Activated naive CD4-positive, alpha-beta T cell treated with anti-CD3 and anti-CD28 coated beads, Interleukin-2, amount 10 ng/mL, durations not matched to agents 7 days and 5 days (primary cell): Measurements from ENCODE around the gene TTL.
"Not testable (repeated sequence)": the region's sequence is repeated elsewhere in the genome, so short reads cannot be mapped to it uniquely, and the experiment has no call there.

ENCODE experiments used
- CTCF ChIA-PET: fragments of 350-600 bp; sonication (Branson Sonifier 250); formaldehyde crosslinking; loops from one replicate; lab custom pipeline; 2021; ENCODE audit warnings: antibody characterized with exemption; lab: Charles Lee
- DNase-seq: peaks from one replicate; pipeline ENCODE4 v3.0.0-alpha.2; 2020
- H3K27ac Mint-ChIP-seq: one replicate; pipeline ENCODE4 v1.8.0; 2021; ENCODE audit warnings: mild to moderate bottlenecking, moderate library complexity, mixed read lengths
- H3K27me3 Mint-ChIP-seq: one replicate; pipeline ENCODE4 v1.8.0; 2021; ENCODE audit warnings: mild to moderate bottlenecking, mixed read lengths
- H3K36me3 Mint-ChIP-seq: one replicate; pipeline ENCODE4 v1.8.0; 2021; ENCODE audit warnings: mixed read lengths
- H3K4me1 Mint-ChIP-seq: one replicate; pipeline ENCODE4 v1.8.0; 2021; ENCODE audit warnings: mixed read lengths
- H3K4me3 Mint-ChIP-seq: one replicate; pipeline ENCODE4 v1.8.0; 2021; ENCODE audit warnings: mild to moderate bottlenecking, moderate library complexity, mixed read lengths
- H3K9me3 Mint-ChIP-seq: one replicate; pipeline ENCODE4 v1.8.0; 2021; ENCODE audit warnings: mixed read lengths

The TTL gene

DNA sequence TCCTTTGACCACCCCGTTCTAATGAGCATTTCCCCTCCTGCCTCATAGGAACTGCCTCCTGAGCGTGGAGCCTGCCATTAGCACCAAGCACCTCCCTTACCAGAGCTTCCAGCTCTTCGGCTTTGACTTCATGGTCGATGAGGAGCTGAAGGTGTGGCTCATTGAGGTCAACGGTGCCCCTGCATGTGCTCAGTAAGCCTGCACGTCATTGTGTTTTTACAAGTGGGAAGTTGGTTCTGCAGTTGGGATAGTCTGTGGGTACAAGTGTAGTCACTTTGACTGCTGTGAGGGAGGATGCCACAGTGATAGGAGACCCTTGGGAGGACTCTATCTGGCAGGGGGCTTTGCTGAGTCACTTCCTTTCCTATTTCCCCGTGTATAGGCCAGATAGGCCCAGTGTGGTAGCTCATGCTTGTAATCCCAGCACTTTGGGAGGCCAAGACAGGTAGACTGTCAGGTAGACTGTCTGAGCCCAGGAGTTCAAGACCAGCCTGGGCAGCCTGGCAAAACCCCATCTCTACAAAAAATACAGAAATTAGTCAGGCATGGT is 38.4 kb downstream of the TTL start:
- no peak overlapping the region for H3K27ac Mint-ChIP-seq
- no peak overlapping the region for H3K4me3 Mint-ChIP-seq
- CTCF ChIA-PET: interaction anchor here (0.7 kb wide), 1 partner anchor 21 kb away, joined by 3 read pairs; no protein-coding TSS in a partner anchor
- peaks cover 51% of the 10 kb centered on the region for H3K36me3 Mint-ChIP-seq
- no peaks in the 10 kb centered on the region for H3K27me3 Mint-ChIP-seq
- H3K4me1 Mint-ChIP-seq: no peaks in the 10 kb centered on the region
- no peaks in the 10 kb centered on the region for H3K9me3 Mint-ChIP-seq
- DNase-seq: no peak

DNA sequence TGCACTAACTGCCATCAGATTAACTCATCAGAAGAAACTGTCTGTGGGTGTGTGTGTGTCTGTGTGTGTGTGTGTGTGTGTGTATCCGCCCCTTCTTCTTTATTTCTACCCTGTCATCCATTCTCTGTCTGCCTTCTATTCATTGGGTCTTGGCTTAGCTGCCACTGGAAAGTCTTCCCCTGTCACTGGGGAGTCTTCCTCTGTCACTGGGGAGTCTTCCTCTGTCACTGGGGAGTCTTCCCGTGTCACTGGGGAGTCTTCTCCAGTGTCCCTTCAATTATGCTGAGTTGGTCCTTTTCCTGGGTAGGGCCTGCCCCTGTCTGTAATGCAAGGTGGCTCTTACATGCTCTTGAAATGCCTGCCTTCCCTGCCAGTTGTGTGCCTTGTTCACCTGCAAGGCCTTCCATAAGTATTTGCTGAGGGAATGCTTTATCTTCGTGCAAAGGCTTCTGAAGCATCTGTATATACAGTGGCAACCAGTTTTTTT is 41.4 kb downstream of the TTL start:
- Mint-ChIP-seq H3K36me3 (peaks cover 56% of the 10 kb centered on the region), H3K9me3 (no peaks in the 10 kb centered on the region), H3K4me1 (no peaks in the 10 kb centered on the region), H3K27ac (no peak overlapping the region), H3K27me3 (no peaks in the 10 kb centered on the region), H3K4me3 (no peak overlapping the region)
- no peak for DNase-seq
- CTCF ChIA-PET: no interaction called here

DNA sequence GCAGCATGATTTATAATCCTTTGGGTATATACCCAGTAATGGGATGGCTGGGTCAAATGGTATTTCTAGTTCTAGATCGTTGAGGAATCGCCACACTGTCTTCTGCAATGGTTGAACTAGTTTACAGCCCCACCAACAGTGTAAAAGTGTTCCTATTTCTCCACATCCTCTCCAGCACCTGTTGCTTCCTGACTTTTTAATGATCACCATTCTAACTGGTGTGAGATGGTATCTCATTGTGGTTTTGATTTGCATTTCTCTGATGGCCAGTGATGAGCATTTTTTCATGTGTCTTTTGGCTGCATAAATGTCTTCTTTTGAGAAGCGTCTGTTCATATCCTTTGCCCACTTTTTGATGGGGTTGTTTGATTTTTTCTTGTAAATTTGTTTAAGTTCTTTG is 42.3 kb downstream of the TTL start:
- peaks cover 58% of the 10 kb centered on the region for H3K36me3 Mint-ChIP-seq
- H3K9me3 Mint-ChIP-seq: not testable (repeated sequence)

DNA sequence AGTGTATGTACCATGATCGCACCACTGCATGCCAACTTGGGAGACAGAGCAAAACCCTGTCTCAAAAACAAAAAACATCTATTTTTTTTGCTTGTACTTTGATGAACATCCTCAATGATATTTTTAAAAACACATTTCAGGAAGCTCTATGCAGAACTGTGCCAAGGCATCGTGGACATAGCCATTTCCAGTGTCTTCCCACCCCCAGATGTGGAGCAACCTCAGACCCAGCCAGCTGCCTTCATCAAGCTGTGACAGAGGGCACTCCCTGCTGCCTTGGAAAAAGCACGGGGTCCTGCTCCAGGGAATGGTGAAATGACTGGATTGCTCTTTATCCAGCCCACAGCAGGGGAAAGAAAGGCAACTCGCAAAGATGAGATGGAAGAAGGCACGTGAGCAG is 46.6 kb downstream of the TTL start:
- no peak overlapping the region for H3K4me3 Mint-ChIP-seq
- no peak for DNase-seq
- H3K4me1 Mint-ChIP-seq: no peaks in the 10 kb centered on the region
- H3K27me3 Mint-ChIP-seq: no peaks in the 10 kb centered on the region
- no peak overlapping the region for H3K27ac Mint-ChIP-seq
- H3K36me3 Mint-ChIP-seq: peaks cover 47% of the 10 kb centered on the region
- CTCF ChIA-PET: interaction anchor here (0.5 to 1.8 kb wide), 3 partner anchors 48 to 431 kb away, joined by 3 to 5 read pairs (median 3); no protein-coding TSS in a partner anchor
- no peaks in the 10 kb centered on the region for H3K9me3 Mint-ChIP-seq

More for the DNA sequence above, 42.3 kb downstream of the TTL start:
- H3K27me3 Mint-ChIP-seq, H3K4me3 Mint-ChIP-seq, DNase-seq, H3K27ac Mint-ChIP-seq, H3K4me1 Mint-ChIP-seq, CTCF ChIA-PET: not testable (repeated sequence)

DNA sequence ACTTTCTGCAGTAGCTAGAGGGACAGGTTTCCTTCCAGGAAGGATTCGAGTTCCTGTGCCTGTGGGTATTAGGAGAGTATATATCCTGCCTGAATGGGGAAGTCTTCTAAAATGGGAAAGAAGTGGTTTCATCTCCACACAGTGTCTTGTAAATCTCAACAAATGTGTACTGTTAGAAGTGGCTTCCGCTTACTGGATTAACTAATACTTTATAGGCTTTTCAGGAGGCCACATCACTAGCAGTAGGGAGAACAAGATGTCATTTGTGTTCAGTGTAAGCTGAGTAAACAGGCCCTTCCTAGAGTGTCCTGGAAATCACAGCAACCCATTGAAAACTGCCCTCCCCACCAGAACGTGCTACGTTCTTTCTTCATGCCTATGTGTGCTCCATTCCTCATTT is 47.8 kb downstream of the TTL start:
- H3K4me1 Mint-ChIP-seq: no peaks in the 10 kb centered on the region
- H3K36me3 Mint-ChIP-seq: peaks cover 39% of the 10 kb centered on the region
- CTCF ChIA-PET: no interaction called here
- H3K9me3 Mint-ChIP-seq: no peaks in the 10 kb centered on the region
- no peak for DNase-seq
- H3K27me3 Mint-ChIP-seq: peaks cover 2% of the 10 kb centered on the region
- no peak overlapping the region for H3K4me3 Mint-ChIP-seq
- H3K27ac Mint-ChIP-seq: no peak overlapping the region

DNA sequence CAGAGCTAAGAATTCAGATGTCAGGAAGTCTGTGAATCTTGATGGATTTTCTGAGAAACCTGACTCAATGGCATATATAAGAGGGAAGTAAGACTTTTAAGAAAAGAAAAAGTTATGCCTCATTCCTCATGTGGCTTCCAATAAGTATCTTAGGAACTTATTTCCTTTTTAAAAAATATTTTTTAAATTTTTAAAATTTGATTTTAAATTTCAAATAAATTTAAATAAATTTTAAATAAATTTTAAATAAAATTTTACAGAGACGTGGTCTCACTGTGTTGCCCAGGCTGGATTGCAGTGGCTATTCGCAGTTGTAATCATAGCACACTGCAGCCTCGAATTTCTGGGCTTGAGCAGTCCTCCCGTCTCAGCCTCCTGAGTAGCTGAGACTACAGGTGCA is 48.8 kb downstream of the TTL start:
- DNase-seq: no peak
- H3K9me3 Mint-ChIP-seq: no peaks in the 10 kb centered on the region
- CTCF ChIA-PET: no interaction called here
- no peaks in the 10 kb centered on the region for H3K4me1 Mint-ChIP-seq
- H3K36me3 Mint-ChIP-seq: peaks cover 34% of the 10 kb centered on the region
- H3K27ac Mint-ChIP-seq: no peak overlapping the region
- peaks cover 3% of the 10 kb centered on the region for H3K27me3 Mint-ChIP-seq
- H3K4me3 Mint-ChIP-seq: no peak overlapping the region

DNA sequence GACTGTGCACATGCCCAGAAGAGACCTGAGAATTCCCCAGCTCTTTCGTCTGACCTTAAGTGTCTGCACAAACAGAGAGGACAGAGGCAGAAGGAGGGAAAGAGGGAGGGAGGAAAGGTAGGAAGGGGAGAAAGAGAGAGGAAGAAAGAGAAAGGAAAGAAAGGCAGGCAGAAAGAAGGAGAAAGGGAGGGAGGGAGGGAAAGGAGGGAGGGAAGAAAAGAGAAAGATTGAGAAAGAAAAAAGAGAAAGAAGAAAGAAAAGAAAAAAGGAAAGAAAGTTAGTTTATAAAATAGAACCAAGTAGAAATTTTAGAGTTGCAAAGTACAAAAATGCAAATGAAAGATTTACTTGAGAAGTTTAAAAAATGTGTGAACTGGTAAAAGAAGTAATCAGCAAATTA is 52.9 kb downstream of the TTL start:
- CTCF ChIA-PET: interaction anchor here (1.1 kb wide), 1 partner anchor 54 kb away, joined by 3 read pairs; no protein-coding TSS in a partner anchor
- no peak overlapping the region for H3K27ac Mint-ChIP-seq
- no peak for DNase-seq
- H3K36me3 Mint-ChIP-seq: peaks cover 17% of the 10 kb centered on the region
- no peak overlapping the region for H3K4me3 Mint-ChIP-seq
- no peaks in the 10 kb centered on the region for H3K9me3 Mint-ChIP-seq
- peaks cover 3% of the 10 kb centered on the region for H3K27me3 Mint-ChIP-seq
- H3K4me1 Mint-ChIP-seq: no peaks in the 10 kb centered on the region

DNA sequence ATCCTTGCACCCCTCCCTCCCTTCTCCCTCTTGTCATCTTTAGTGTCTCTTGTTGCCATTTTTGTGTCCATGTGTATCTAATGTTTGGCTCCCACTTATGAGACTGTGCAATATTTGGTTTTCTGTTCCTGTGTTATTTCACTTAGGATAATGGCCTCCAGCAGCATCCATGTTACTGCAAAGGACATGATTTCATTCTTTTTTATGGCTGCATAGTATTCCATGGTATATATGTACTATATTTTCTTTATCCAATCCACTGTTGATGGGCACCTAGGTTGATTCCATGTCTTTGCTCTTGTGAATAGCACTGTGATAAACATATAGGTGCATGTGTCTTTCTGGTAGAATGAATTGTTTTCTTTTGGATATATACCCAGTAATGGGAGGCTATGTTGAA is 54.7 kb downstream of the TTL start:
- H3K4me3 Mint-ChIP-seq, H3K27me3 Mint-ChIP-seq, H3K27ac Mint-ChIP-seq, DNase-seq, H3K9me3 Mint-ChIP-seq, CTCF ChIA-PET: not testable (repeated sequence)
- Mint-ChIP-seq H3K4me1 (peaks cover 12% of the 10 kb centered on the region), H3K36me3 (peaks cover 10% of the 10 kb centered on the region)

DNA sequence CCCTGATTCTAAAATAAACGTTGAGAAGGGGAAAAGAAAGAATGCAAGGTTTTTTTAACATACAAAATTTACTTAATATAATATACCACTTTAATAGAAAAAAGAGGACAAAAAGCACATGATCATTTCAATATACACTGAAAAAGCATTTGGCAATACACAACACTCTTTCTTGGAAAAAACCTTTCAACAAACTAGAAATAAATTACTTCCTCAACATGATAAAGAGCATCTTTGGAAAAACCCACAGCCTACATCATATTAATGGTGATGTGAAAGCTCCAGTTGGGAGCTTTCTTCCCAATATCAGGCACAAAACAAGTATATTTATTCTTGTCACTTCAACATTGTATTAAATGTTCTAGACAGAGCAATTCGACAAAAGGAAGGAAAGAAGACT is 57.4 kb downstream of the TTL start:
- Mint-ChIP-seq H3K36me3 (no peaks in the 10 kb centered on the region), H3K27me3 (peaks cover 7% of the 10 kb centered on the region), H3K4me3 (no peak overlapping the region), H3K4me1 (peaks cover 12% of the 10 kb centered on the region), H3K27ac (no peak overlapping the region), H3K9me3 (no peaks in the 10 kb centered on the region)
- DNase-seq: no peak
- CTCF ChIA-PET: no interaction called here

DNA sequence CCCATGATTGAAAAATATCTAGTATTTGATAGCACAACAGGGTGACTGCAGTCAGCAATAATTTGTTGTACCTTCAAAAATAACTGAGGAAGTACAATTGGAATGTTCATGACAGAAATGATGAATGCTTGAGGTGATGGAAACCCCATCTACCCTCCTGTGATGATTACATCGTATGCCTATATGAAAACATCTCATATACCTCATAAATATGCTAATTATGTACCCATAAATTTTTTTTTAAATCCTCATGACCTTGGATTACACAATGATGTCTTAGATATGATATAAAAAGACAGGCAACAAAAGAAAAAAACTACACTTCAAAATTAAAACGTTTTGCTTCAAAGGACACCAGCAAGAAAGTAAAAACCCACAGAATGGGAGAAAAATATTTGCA is 59.0 kb downstream of the TTL start:
- Mint-ChIP-seq H3K27me3 (peaks cover 4% of the 10 kb centered on the region), H3K4me3 (peak overlapping the region; percentile 16), H3K9me3 (no peaks in the 10 kb centered on the region), H3K36me3 (peaks cover 2% of the 10 kb centered on the region), H3K4me1 (peaks cover 20% of the 10 kb centered on the region), H3K27ac (no peak overlapping the region)
- CTCF ChIA-PET: interaction anchor here (1.2 kb wide), 1 partner anchor 9 kb away, joined by 3 read pairs; no protein-coding TSS in a partner anchor
- DNase-seq: no peak

DNA sequence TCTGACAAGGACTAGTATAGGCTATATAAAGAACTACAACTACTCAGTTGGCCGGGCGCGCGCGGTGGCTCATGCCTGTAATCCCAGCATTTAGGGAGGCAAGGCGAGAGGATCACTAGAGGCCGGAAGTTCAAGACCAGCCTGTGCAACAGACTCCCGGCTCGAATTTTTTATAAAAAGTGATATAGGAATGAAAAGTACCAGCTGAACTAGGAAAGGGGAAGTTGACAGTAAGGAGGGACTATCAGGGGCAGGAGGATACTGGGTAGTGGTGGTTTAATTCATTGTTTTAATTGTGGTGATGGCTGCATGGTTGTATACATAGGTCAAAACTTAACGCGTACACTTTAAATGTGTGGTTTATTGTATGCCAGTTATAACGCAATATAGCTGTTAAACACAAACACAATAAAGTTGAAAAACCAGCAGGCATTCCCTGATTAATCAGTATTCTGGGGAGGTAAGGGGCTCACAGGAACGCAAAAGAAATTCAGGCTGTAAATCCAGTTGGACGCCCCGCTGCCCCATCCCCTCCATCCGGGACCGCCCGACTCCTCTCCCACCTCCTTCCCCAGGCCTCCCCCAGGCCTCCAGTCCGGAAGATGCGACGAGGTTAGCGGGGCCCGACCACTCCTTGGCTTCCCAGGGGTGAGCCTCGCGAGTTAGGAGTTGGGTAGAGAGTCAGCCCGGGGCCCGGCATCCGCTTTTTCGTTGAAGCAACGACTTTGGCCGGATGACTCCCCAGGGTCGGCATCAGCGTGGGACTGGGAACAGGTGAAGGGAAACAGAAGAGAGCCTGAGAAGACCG is 59.6 kb downstream of the TTL start:
- Mint-ChIP-seq H3K27me3 (peaks cover 4% of the 10 kb centered on the region), H3K36me3 (peaks cover 2% of the 10 kb centered on the region), H3K27ac (no peak overlapping the region), H3K4me3 (no peak overlapping the region), H3K4me1 (peaks cover 20% of the 10 kb centered on the region), H3K9me3 (no peaks in the 10 kb centered on the region)
- DNase-seq: peak; percentile 81
- CTCF ChIA-PET: interaction anchor here (0.6 to 1.2 kb wide), 2 partner anchors 10 to 21 kb away, joined by 3 read pairs; no protein-coding TSS in a partner anchor

DNA sequence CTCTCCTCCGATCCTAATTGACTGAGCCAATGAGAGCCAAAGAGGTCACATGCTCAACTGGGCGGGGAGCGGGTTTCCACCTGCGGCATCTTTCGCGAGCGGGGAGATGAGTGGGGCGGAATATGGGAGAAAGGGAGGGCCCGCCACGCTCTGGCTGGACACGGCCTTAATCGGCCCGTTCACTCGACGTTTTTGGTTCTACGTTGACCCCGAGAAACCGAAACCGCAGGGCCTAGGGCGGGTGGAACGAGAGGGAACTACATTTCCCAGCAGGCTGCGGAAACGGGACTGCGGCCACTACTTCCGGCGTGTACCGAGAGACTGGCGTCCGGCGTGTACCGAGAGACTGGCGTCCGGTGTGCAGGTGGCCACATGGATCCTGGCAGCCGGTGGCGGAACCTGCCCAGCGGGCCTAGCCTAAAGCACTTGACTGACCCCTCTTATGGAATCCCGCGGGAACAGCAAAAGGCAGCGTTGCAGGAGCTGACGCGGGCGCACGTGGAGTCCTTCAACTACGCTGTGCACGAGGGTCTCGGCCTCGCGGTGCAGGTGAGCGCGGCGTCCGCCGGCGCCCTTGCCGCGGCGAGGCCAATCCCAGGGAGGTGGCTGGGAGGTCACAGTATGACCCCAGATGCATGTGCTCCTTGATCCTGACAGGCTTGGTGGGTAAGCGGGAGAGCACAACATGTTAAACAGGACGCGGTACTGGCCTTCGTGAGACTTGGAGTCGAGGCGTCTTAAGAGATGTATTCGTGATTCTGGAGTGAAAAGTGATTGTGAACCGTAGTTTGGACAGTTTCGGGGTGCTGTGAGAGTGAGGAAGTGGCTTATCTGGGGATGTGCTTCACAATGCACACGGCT is 60.4 kb downstream of the TTL start, which contains the start of gene POLR1B:
POLR1B (plus strand) TSS at position 343 of the 861 bp plus-strand sequence; CDS start at position 373, 30 bp downstream.
- Mint-ChIP-seq H3K36me3 (peaks cover 5% of the 10 kb centered on the region), H3K4me1 (peaks cover 20% of the 10 kb centered on the region), H3K27me3 (peaks cover 4% of the 10 kb centered on the region), H3K9me3 (no peaks in the 10 kb centered on the region), H3K4me3 (no peak within 1 kb of the TSS), H3K27ac (no peak within 1 kb of the TSS)
- CTCF ChIA-PET: interaction anchor here (1.9 kb wide), 1 partner anchor 62 kb away, joined by 6 read pairs; no protein-coding TSS in a partner anchor
- DNase-seq: peak; percentile 85

DNA sequence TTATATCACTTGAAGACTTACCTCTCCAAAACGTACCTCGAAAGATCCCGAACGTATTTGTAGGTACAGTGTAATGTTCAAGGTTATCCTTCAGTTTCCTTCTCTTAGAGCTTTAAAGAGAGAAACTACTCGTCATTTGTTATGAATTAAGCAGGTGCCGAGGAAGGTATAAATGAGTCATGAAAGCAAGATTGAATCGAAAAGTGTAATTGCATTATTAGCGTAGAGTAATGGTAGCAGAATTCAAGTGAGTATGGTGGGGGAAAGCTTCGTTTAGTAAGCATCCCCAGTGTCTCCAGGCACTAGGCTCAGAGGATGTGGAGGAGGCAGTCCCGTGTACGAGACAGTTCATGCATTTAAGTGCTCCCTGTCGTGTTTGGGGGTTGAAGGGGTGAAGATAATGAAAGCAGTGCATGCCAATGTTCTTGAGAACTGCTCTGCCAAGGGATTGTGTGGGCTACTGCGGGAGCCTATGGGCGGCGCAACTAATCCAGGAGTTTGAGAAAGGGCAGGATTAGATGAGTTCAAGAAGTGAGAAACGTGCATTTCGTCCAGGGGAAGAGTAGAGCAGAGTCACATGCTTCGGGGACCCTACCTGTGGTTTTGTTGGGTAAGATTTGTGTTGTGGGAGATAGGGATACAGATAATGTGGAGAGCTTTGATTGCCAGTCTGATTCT is 61.2 kb downstream of the TTL start:
- peak; percentile 31 for DNase-seq
- peaks cover 4% of the 10 kb centered on the region for H3K27me3 Mint-ChIP-seq
- CTCF ChIA-PET: interaction anchor here (1.0 to 1.9 kb wide), 3 partner anchors 16 to 62 kb away, joined by 3 to 6 read pairs (median 3); no protein-coding TSS in a partner anchor
- H3K36me3 Mint-ChIP-seq: peaks cover 8% of the 10 kb centered on the region
- H3K27ac Mint-ChIP-seq: no peak overlapping the region
- peaks cover 20% of the 10 kb centered on the region for H3K4me1 Mint-ChIP-seq
- no peaks in the 10 kb centered on the region for H3K9me3 Mint-ChIP-seq
- no peak overlapping the region for H3K4me3 Mint-ChIP-seq
